Muscle of leg (tissue), 11 donors: Measurements from ENCODE around the gene ESR2. TPM values are rescaled to one million over a fixed set of nuclear protein-coding genes. Genes with fewer than 3 reads are reported as not detected.

Experiments
- DNase-seq: peaks from one replicate; pipeline ENCODE4 v3.0.0; 2013
- H3K27ac ChIP-seq: one replicate; pipeline ENCODE4 v1.5.1; 2013; ENCODE audit warnings: mild to moderate bottlenecking, low read length, control low read depth
- H3K27me3 ChIP-seq: one replicate; pipeline ENCODE4 v1.6.1; 2013; ENCODE audit warnings: low read length; ENCODE audit not compliant: control insufficient read depth, insufficient read depth
- H3K36me3 ChIP-seq: one replicate; pipeline ENCODE4 v1.6.1; 2013; ENCODE audit warnings: low read length; ENCODE audit not compliant: control insufficient read depth, insufficient read depth
- H3K4me1 ChIP-seq: one replicate; pipeline ENCODE4 v1.6.1; 2013; ENCODE audit warnings: low read length; ENCODE audit not compliant: control insufficient read depth, insufficient read depth
- H3K4me3 ChIP-seq: one replicate; pipeline ENCODE4 v1.5.1; 2013; ENCODE audit warnings: low read length, control low read depth
- H3K9me3 ChIP-seq: replicated peaks from 2 replicates; pipeline ENCODE4 v1.6.1; 2013; ENCODE audit warnings: low read depth, low read length; ENCODE audit not compliant: control insufficient read depth
- WGBS: methylation state at CpG from one replicate; pipeline ENCODE4 v1.1.5; 2013; ENCODE audit warnings: missing lambda C conversion rate; ENCODE audit not compliant: insufficient coverage; 5-methylcytosine and 5-hydroxymethylcytosine counted together
- polyA plus RNA-seq, 8 donors: library from polyadenylated mRNA; unstranded; fragments of 120-200 nt; gene quantifications; one replicate each; pipeline versions ENCODE4 v1.2.1 to v1.2.3, GENCODE V29; 2013; ENCODE audit warnings: inconsistent platforms in 1 of 8, low replicate concordance in 1 of 8; ENCODE audit not compliant: insufficient read length in 8 of 8, insufficient read depth in 1 of 8
- total RNA-seq: library from RNA; stranded (reverse); fragments of 120-200 nt; gene quantifications from one replicate; pipeline ENCODE4 v1.2.4, GENCODE V29; 2013

Gene ESR2
- total and polyA plus RNA-seq, 9 donors: 0.13 to 0.64 (median 0.30) TPM

DNA sequence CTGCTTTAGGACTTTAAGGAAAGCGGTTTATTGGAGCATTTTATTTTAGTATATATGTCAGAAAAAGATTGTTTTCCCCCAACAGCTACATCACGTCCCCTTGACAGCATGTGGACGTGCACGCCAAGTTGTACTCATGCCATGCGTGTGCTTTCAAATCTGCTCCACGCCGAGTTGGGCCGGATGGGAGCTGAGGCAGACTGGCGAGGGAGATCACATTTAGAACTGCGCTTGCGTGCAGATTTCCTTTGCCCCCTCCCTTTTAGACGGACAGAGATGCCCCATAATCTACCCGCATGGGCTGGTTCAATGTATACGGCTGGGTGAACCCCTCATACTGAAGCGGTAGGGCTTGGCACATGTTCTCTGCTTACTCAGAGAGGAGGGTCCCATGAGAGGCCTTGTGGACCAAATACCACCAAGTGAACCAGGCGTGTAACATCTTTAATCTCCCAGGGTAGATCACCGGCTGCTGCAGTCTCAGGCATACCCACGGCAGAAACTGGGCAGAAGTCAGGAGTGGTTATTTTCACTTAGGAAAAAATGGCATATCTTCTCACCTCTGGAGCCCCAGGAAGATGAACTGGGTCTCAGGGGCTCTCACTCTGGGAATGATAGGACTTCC is 92.1 kb downstream of the ESR2 start:
- Histone ChIP-seq H3K36me3 (peaks cover 2% of the 10 kb centered on the region), H3K4me1 (peaks cover 5% of the 10 kb centered on the region), H3K27ac (no peak overlapping the region), H3K9me3 (no peaks in the 10 kb centered on the region), H3K27me3 (no peaks in the 10 kb centered on the region), H3K4me3 (no peak overlapping the region)
- DNase-seq: no peak
- WGBS: 82% methylated on average over 12 of the region's 18 CpGs

GRCh38 chr14:64201296-64201695 is 92.9 kb downstream of the ESR2 start:
- WGBS: 82% methylated on average over 4 of the region's 7 CpGs
- Histone ChIP-seq H3K9me3 (no peaks in the 10 kb centered on the region), H3K27ac (no peak overlapping the region), H3K27me3 (no peaks in the 10 kb centered on the region), H3K4me1 (peaks cover 7% of the 10 kb centered on the region), H3K36me3 (peaks cover 2% of the 10 kb centered on the region), H3K4me3 (no peak overlapping the region)
- DNase-seq: no peak

DNA sequence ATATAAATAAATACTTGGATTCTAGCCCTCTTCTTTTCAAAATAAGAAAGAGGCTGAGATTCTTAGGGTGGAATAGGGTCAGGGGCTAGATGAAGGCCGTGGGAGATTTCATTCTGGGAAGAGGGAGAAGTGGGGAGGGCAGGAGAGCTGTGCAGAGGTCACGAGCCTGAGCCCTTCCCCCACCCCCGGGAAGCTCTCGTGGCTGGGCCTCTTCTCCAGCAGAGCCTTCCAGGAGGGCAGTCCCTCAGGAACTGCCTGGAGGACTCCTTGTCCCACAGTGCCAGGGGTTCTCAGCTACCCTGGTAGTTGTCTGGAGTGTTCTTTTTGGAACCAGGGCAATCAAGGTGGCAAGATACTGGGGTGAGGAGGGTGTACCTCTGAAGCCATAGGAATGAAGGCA is 94.0 kb downstream of the ESR2 start:
- Histone ChIP-seq H3K4me1 (peaks cover 7% of the 10 kb centered on the region), H3K4me3 (no peak overlapping the region), H3K27me3 (no peaks in the 10 kb centered on the region), H3K9me3 (no peaks in the 10 kb centered on the region), H3K27ac (no peak overlapping the region), H3K36me3 (peaks cover 2% of the 10 kb centered on the region)
- DNase-seq: no peak
- no CpG with 5 or more reads among the region's 4 CpGs for WGBS

DNA sequence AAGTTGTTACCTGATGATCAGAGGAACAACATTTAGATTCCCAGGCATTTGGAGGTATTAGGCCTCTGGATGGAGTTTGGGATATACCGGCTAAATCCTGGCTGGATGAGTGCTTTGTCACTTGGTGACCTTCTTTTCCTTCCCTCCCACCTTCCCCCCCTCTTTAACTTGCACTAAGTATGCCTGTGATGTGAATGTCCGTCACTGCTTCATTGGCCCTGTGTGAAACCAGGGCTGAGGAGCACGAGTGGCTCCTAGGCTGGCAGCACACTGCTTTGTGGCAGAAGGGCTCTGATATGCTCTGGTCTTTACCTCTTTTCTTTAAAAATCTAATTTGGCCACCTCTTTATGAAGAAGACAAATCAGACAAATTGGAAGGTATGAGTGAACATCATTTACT is 95.7 kb downstream of the ESR2 start:
- 92% methylated on average over 2 of the region's 3 CpGs for WGBS
- peaks cover 2% of the 10 kb centered on the region for H3K36me3 ChIP-seq
- peaks cover 7% of the 10 kb centered on the region for H3K4me1 ChIP-seq
- no peak for DNase-seq
- H3K9me3 ChIP-seq: no peaks in the 10 kb centered on the region
- no peak overlapping the region for H3K4me3 ChIP-seq
- no peaks in the 10 kb centered on the region for H3K27me3 ChIP-seq
- no peak overlapping the region for H3K27ac ChIP-seq

DNA sequence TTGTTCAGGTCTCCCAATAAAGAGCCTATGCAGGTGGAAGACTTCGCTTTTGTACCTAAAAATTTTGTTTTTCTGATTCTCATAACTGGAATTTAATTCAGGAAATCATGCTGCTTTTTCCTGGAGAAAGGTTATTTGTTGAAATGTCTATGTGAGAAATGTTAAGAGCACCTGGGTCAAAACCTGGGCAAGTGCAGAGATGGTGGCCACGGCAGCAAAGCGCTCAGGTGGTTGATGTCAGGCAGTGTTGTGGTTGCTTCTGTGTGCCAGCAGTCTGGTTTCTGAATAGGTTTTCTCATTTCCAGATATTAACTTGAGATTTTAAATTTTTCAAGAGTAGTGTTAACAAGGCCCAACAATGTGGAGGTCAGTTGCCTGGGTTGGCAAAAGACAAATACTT is 96.2 kb downstream of the ESR2 start:
- H3K27me3 ChIP-seq: no peaks in the 10 kb centered on the region
- H3K27ac ChIP-seq: no peak overlapping the region
- peaks cover 2% of the 10 kb centered on the region for H3K36me3 ChIP-seq
- no peaks in the 10 kb centered on the region for H3K9me3 ChIP-seq
- 100% methylated on average over 2 of the region's 3 CpGs for WGBS
- no peak overlapping the region for H3K4me3 ChIP-seq
- peaks cover 7% of the 10 kb centered on the region for H3K4me1 ChIP-seq
- DNase-seq: no peak

GRCh38 chr14:64196814-64197411 is 97.3 kb downstream of the ESR2 start:
- Histone ChIP-seq H3K27ac (peak overlapping the region; percentile 16), H3K4me3 (peak overlapping the region; percentile 34), H3K4me1 (peaks cover 7% of the 10 kb centered on the region), H3K36me3 (peaks cover 3% of the 10 kb centered on the region), H3K9me3 (no peaks in the 10 kb centered on the region), H3K27me3 (no peaks in the 10 kb centered on the region)
- WGBS: 5% methylated on average over 17 of the region's 20 CpGs
- DNase-seq: peak; percentile 70

GRCh38 chr14:64196056-64196455 is 98.1 kb downstream of the ESR2 start:
- DNase-seq: no peak
- Histone ChIP-seq H3K27me3 (no peaks in the 10 kb centered on the region), H3K4me1 (peaks cover 7% of the 10 kb centered on the region), H3K27ac (no peak overlapping the region), H3K36me3 (peaks cover 6% of the 10 kb centered on the region), H3K9me3 (no peaks in the 10 kb centered on the region), H3K4me3 (no peak overlapping the region)
- WGBS: 28% methylated on average over 4 of the region's 5 CpGs

DNA sequence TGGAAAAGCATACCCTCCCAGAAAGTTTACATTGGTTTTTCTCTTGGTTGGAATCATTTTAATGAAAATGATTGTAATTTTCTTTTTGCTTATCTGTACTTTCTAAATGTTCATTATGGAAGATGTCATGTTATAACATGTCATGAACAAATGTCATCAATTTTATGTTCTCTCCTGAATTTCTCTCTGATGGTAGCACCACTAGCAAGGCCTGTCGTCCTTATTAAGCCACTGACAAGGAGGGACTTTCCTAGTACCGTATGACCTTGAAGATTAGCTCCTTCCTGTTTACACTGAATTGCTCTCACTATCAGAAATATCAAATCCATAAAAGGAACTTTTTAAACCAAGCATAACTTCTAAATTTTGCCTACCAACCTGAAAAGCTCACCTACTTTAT is 99.0 kb downstream of the ESR2 start:
- DNase-seq: no peak
- H3K4me3 ChIP-seq: no peak overlapping the region
- peaks cover 9% of the 10 kb centered on the region for H3K36me3 ChIP-seq
- H3K9me3 ChIP-seq: no peaks in the 10 kb centered on the region
- H3K27me3 ChIP-seq: no peaks in the 10 kb centered on the region
- no peak overlapping the region for H3K27ac ChIP-seq
- peaks cover 5% of the 10 kb centered on the region for H3K4me1 ChIP-seq
- 33% methylated on average over 1 of the region's 2 CpGs for WGBS

DNA sequence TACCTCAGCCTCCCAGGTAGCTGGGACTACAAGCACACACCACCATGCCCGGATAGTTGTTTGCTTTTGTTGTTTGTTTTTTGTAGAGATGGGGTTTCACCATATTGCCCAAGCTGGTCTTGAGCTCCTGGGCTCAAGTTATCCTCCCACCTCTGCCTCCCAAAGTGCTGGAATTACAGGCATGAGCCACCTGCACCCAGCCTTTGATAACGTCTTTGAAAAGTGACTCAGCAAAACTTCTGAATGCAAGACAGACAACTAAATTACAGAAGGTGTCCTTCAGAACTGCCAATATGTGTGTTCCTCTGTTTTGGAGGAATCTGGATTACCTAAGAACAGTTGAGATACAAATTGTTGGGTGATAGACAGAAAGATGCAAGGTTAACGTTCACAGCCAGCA is 99.8 kb downstream of the ESR2 start:
- H3K27me3 ChIP-seq: no peaks in the 10 kb centered on the region
- 86% methylated on average over 1 of the region's 3 CpGs for WGBS
- H3K4me3 ChIP-seq: no peak overlapping the region
- no peaks in the 10 kb centered on the region for H3K9me3 ChIP-seq
- H3K36me3 ChIP-seq: peaks cover 11% of the 10 kb centered on the region
- no peak overlapping the region for H3K27ac ChIP-seq
- peaks cover 4% of the 10 kb centered on the region for H3K4me1 ChIP-seq
- no peak for DNase-seq

GRCh38 chr14:64193821-64194220 is 100.3 kb downstream of the ESR2 start:
- Histone ChIP-seq H3K4me1 (peaks cover 4% of the 10 kb centered on the region), H3K36me3 (peaks cover 14% of the 10 kb centered on the region), H3K27me3 (no peaks in the 10 kb centered on the region), H3K4me3 (no peak overlapping the region), H3K27ac (no peak overlapping the region), H3K9me3 (no peaks in the 10 kb centered on the region)
- no peak for DNase-seq
- no CpG with 5 or more reads among the region's 2 CpGs for WGBS
